PFSK-1 (cell line): ENCODE measurements around the gene CAVIN4.

Experiments used
- FOXP2 ChIP-seq: optimal IDR thresholded peaks from 2 replicates; pipeline ENCODE3; 2011; ENCODE audit warnings: borderline replicate concordance, control low read depth, inconsistent platforms; ENCODE audit not compliant: insufficient read depth; ENCODE audit errors: extremely low read length, extremely low read depth
- POLR2AphosphoS5 ChIP-seq: IDR thresholded peaks from 2 replicates; pipeline ENCODE4 v1.6.1; 2012; ENCODE audit warnings: low read depth, mild to moderate bottlenecking, control low read depth, low read length, moderate library complexity
- SIN3A ChIP-seq: IDR thresholded peaks from 2 replicates; pipeline ENCODE4 v1.6.1; 2012; ENCODE audit warnings: mild to moderate bottlenecking, low read length, moderate library complexity, borderline replicate concordance; ENCODE audit not compliant: insufficient read depth
- TAF1 ChIP-seq: IDR thresholded peaks from 2 replicates; pipeline ENCODE4 v1.6.1; 2012; ENCODE audit warnings: low read length, control low read depth, borderline replicate concordance; ENCODE audit not compliant: insufficient read depth
- TF ChIP-seq, protein P1 (sequence below), 2 experiments: IDR thresholded peaks; 2 replicates each; pipeline versions ENCODE4 v1.6.1 to v1.8.0; 2011 to 2012; ENCODE audit warnings: low read depth in 2 of 2, low read length in 2 of 2, control low read depth in 1 of 2, inconsistent platforms in 1 of 2, mild to moderate bottlenecking in 1 of 2, moderate library complexity in 1 of 2; ENCODE audit not compliant: insufficient read depth in 1 of 2

Gene CAVIN4

GRCh38 chr9:100589582-100589981, 11.7 kb downstream of the CAVIN4 start:
- TF ChIP-seq SIN3A (no peak), POLR2AphosphoS5 (no peak), FOXP2 (no peak), TAF1 (no peak)
- TF ChIP-seq, protein P1, sequence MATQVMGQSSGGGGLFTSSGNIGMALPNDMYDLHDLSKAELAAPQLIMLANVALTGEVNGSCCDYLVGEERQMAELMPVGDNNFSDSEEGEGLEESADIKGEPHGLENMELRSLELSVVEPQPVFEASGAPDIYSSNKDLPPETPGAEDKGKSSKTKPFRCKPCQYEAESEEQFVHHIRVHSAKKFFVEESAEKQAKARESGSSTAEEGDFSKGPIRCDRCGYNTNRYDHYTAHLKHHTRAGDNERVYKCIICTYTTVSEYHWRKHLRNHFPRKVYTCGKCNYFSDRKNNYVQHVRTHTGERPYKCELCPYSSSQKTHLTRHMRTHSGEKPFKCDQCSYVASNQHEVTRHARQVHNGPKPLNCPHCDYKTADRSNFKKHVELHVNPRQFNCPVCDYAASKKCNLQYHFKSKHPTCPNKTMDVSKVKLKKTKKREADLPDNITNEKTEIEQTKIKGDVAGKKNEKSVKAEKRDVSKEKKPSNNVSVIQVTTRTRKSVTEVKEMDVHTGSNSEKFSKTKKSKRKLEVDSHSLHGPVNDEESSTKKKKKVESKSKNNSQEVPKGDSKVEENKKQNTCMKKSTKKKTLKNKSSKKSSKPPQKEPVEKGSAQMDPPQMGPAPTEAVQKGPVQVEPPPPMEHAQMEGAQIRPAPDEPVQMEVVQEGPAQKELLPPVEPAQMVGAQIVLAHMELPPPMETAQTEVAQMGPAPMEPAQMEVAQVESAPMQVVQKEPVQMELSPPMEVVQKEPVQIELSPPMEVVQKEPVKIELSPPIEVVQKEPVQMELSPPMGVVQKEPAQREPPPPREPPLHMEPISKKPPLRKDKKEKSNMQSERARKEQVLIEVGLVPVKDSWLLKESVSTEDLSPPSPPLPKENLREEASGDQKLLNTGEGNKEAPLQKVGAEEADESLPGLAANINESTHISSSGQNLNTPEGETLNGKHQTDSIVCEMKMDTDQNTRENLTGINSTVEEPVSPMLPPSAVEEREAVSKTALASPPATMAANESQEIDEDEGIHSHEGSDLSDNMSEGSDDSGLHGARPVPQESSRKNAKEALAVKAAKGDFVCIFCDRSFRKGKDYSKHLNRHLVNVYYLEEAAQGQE (IDR thresholded peaks at IDR 0.05; ENCODE audit: insufficient read depth in 1 of 2, low read depth in 2 of 2, low read length in 2 of 2) = no peak

DNA sequence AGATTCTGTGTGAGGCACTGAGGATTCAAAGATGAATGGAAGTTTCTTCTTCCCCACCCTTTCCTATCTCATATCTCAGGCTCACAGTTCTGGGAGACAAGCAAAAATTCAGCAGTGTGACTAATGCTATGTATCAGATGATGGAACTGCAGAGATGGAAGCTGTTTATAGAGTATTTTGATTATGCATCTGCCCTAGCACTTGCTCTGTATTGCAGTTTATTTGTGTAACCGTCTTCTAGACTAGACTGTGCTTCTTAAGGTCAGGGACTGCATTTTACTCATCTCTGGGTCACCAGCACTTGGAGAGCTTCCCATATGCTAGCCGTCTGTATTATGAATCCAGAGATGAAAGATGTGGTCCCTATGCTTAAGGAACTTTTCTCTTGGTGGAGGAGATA, 12.6 kb downstream of the CAVIN4 start:
- TF ChIP-seq SIN3A (no peak), TAF1 (no peak), POLR2AphosphoS5 (no peak), FOXP2 (no peak)
- TF ChIP-seq, protein P1 (IDR thresholded peaks at IDR 0.05; ENCODE audit: insufficient read depth in 1 of 2, low read depth in 2 of 2, low read length in 2 of 2) = no peak

- TF ChIP-seq TAF1 (no peak), SIN3A (no peak), FOXP2 (no peak), POLR2AphosphoS5 (no peak)
- TF ChIP-seq, protein P1 (IDR thresholded peaks at IDR 0.05; ENCODE audit: insufficient read depth in 1 of 2, low read depth in 2 of 2, low read length in 2 of 2) = no peak
These were observed 13.3 kb downstream of the CAVIN4 start for GRCh38 chr9:100591139-100591538.

DNA sequence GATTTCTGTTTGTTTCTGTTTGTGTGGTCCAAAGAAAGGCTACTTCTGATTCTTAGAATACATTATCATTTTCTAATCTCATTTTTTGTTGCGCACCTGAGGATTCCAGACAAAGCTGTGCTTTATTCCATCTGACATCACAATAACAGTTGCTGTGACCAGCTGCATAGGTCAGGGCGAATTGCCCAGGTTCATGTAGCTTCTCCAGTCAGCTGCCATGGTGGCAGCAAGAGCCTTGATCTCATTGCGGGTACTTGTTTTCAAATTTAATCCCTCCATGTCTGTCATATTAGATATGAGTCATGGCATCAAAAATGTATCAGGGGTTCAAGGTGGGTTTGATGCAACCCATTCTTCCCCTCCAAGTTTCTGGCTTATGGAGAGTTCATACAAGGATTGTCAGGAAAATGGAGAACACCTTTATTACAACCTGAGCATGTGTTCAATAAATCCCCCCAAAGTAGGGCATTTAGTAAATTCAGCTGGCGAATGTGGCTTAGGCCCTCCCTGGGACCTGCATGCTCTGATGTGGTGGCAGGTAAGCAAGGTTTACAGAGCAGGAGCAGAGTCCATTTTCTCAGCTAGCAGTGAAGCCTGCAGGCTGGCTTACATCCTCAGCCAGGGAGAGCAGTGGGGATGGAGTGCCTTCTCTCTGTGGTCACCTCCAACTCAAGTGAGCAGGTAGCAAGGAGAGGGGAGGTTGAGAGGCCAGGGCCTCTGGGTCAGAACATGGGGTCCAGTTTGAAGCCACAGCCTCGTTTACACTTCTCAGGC, 13.9 kb downstream of the CAVIN4 start:
- no peak for TF ChIP-seq SIN3A
- TF ChIP-seq, protein P1 (IDR thresholded peaks at IDR 0.05; ENCODE audit: insufficient read depth in 1 of 2, low read depth in 2 of 2, low read length in 2 of 2) = no peak
- no peak for TF ChIP-seq POLR2AphosphoS5
- TF ChIP-seq FOXP2 = no peak
- no peak for TF ChIP-seq TAF1
